HG03175 (cell line): Measurements from ENCODE around the gene MICAL3.

Source experiments
- ATAC-seq: cut with Tn5 transposase; IDR thresholded peaks from one replicate; pipeline ENCODE4 v1.9.1; 2021; ENCODE audit warnings: mild to moderate bottlenecking, moderate library complexity; ENCODE audit not compliant: unreplicated experiment

MICAL3 gene

GRCh38 chr22:17744430-17744829 is 279.9 kb downstream of the MICAL3 start:
- ATAC-seq = no peak

GRCh38 chr22:17743661-17744411 is 280.5 kb downstream of the MICAL3 start:
- ATAC-seq = no peak

GRCh38 chr22:17742527-17742902 is 281.8 kb downstream of the MICAL3 start:
- no peak for ATAC-seq

GRCh38 chr22:17741866-17742526 is 282.4 kb downstream of the MICAL3 start:
- ATAC-seq = no peak

- no peak for ATAC-seq
Observed at GRCh38 chr22:17739196-17739975, 285.0 kb downstream of the MICAL3 start.

- ATAC-seq = no peak
Observed at GRCh38 chr22:17738386-17739128, 285.8 kb downstream of the MICAL3 start.
